Calu3 (cell line): ENCODE measurements around the gene HOXD9. TPM values are rescaled to one million over a fixed set of nuclear protein-coding genes. Genes with fewer than 3 reads are reported as not detected.

Source experiments
- BruUV-seq: library from RNA; stranded (reverse); fragments of 400-500 nt; replicated peaks from 2 replicates; lab custom pipeline; 2021; lab: Mats Ljungman, UMichigan
- CTCF ChIA-PET: fragments of 300-600 bp; sonication (Branson Sonifier 250); formaldehyde crosslinking; loops from one replicate; lab custom pipeline; 2022; ENCODE audit warnings: antibody characterized with exemption; lab: Charles Lee
- DNase-seq: peaks from one replicate; pipeline ENCODE4 v3.0.0; 2022
- H3K27ac Mint-ChIP-seq: one replicate; pipeline ENCODE4 v1.8.0; 2022; ENCODE audit warnings: mixed read lengths; ENCODE audit not compliant: unreplicated experiment
- H3K27me3 Mint-ChIP-seq: one replicate; pipeline ENCODE4 v1.8.0; 2022; ENCODE audit warnings: mixed read lengths; ENCODE audit not compliant: unreplicated experiment
- H3K36me3 Mint-ChIP-seq: one replicate; pipeline ENCODE4 v1.8.0; 2022; ENCODE audit warnings: mild to moderate bottlenecking, moderate library complexity, mixed read lengths; ENCODE audit not compliant: insufficient read depth, unreplicated experiment
- H3K4me1 Mint-ChIP-seq: one replicate; pipeline ENCODE4 v1.8.0; 2022; ENCODE audit warnings: mild to moderate bottlenecking, low read depth, mixed read lengths; ENCODE audit not compliant: unreplicated experiment
- H3K4me3 Mint-ChIP-seq: one replicate; pipeline ENCODE4 v1.8.0; 2022; ENCODE audit warnings: mild to moderate bottlenecking, low read depth, moderate library complexity, mixed read lengths; ENCODE audit not compliant: unreplicated experiment
- H3K9me3 Mint-ChIP-seq: one replicate; pipeline ENCODE4 v1.8.0; 2022; ENCODE audit warnings: low read depth, mixed read lengths; ENCODE audit not compliant: unreplicated experiment
- intact Hi-C: fragments of 100-400 bp; cut with micrococcal nuclease; formaldehyde crosslinking; loops from one replicate; pipeline ENCODE4 v1.10.0; 2022; ENCODE audit not compliant: unreplicated experiment
- total RNA-seq: library from RNA; stranded (reverse); gene quantifications from 2 replicates; pipeline ENCODE4 v1.2.3, GENCODE V29; 2022
- TF ChIP-seq, protein P1 (sequence below): fragments of 200-600 bp; IDR thresholded peaks from one replicate; pipeline ENCODE4 v1.8.0; 2022; ENCODE audit warnings: antibody characterized with exemption; ENCODE audit not compliant: unreplicated experiment

HOXD9 gene
- total RNA-seq, 1 experiment from 2014 or later, result not detected

- TF ChIP-seq, protein P1, sequence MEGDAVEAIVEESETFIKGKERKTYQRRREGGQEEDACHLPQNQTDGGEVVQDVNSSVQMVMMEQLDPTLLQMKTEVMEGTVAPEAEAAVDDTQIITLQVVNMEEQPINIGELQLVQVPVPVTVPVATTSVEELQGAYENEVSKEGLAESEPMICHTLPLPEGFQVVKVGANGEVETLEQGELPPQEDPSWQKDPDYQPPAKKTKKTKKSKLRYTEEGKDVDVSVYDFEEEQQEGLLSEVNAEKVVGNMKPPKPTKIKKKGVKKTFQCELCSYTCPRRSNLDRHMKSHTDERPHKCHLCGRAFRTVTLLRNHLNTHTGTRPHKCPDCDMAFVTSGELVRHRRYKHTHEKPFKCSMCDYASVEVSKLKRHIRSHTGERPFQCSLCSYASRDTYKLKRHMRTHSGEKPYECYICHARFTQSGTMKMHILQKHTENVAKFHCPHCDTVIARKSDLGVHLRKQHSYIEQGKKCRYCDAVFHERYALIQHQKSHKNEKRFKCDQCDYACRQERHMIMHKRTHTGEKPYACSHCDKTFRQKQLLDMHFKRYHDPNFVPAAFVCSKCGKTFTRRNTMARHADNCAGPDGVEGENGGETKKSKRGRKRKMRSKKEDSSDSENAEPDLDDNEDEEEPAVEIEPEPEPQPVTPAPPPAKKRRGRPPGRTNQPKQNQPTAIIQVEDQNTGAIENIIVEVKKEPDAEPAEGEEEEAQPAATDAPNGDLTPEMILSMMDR, result no peak
- peaks cover 18% of the 10 kb centered on the region for H3K36me3 Mint-ChIP-seq
- BruUV-seq, result no TSS peak
- peak overlapping the region; percentile 85 for H3K4me3 Mint-ChIP-seq
- no peak for DNase-seq
- H3K27ac Mint-ChIP-seq, result peak overlapping the region; percentile 80
- CTCF ChIA-PET, result interaction anchor here (0.7 to 3.0 kb wide), 8 partner anchors 29 to 1349 kb away, joined by 3 to 24 read pairs (median 4); partner anchors contain the start of gene LNPK
- peaks cover 9% of the 10 kb centered on the region for H3K4me1 Mint-ChIP-seq
- intact Hi-C loops, result loop anchor here (1.0 to 5.0 kb wide), 7 partner anchors 96 to 896 kb away; partner anchors contain the start of gene LNPK
- peaks cover 8% of the 10 kb centered on the region for H3K27me3 Mint-ChIP-seq
- no peaks in the 10 kb centered on the region for H3K9me3 Mint-ChIP-seq
Observed at GRCh38 chr2:176097820-176098365, 24.6 kb upstream of the HOXD9 start.

GRCh38 chr2:176098366-176099158 lies 24.0 kb upstream of the HOXD9 start:
- no TSS peak for BruUV-seq
- Mint-ChIP-seq H3K9me3 (no peaks in the 10 kb centered on the region), H3K4me3 (peak overlapping the region; percentile 85), H3K4me1 (peaks cover 9% of the 10 kb centered on the region), H3K36me3 (peaks cover 18% of the 10 kb centered on the region), H3K27me3 (peaks cover 8% of the 10 kb centered on the region), H3K27ac (peak overlapping the region; percentile 80)
- TF ChIP-seq, protein P1, result no peak
- CTCF ChIA-PET, result interaction anchor here (0.7 to 3.0 kb wide), 6 partner anchors 28 to 895 kb away, joined by 3 to 24 read pairs (median 4); no protein-coding TSS in a partner anchor
- intact Hi-C loops, result loop anchor here (5.0 kb wide), 5 partner anchors 96 to 896 kb away; partner anchors contain the start of gene LNPK
- DNase-seq, result no peak

- BruUV-seq, result no TSS peak
- intact Hi-C loops, result loop anchor here (5.0 kb wide), 5 partner anchors 97 to 897 kb away; partner anchors contain the start of gene LNPK
- peaks cover 18% of the 10 kb centered on the region for H3K36me3 Mint-ChIP-seq
- H3K9me3 Mint-ChIP-seq, result no peaks in the 10 kb centered on the region
- H3K27ac Mint-ChIP-seq, result no peak overlapping the region
- no peak for DNase-seq
- TF ChIP-seq, protein P1, result no peak
- peaks cover 9% of the 10 kb centered on the region for H3K4me1 Mint-ChIP-seq
- CTCF ChIA-PET, result no interaction called here
- no peak overlapping the region for H3K4me3 Mint-ChIP-seq
- peaks cover 2% of the 10 kb centered on the region for H3K27me3 Mint-ChIP-seq
Observed at GRCh38 chr2:176099159-176099727, 23.3 kb upstream of the HOXD9 start.

GRCh38 chr2:176099728-176100546 lies 22.6 kb upstream of the HOXD9 start, which contains the start of gene HOXD12:
Gene HOXD12, plus strand, starts transcription at chr2:176099795. Its CDS starts 7 bp downstream, at chr2:176099802.
- TF ChIP-seq, protein P1, result no peak
- no TSS peak for BruUV-seq
- Mint-ChIP-seq H3K27ac (no peak within 1 kb of the TSS), H3K36me3 (peaks cover 18% of the 10 kb centered on the region), H3K4me1 (peaks cover 9% of the 10 kb centered on the region), H3K9me3 (no peaks in the 10 kb centered on the region), H3K27me3 (peaks cover 6% of the 10 kb centered on the region), H3K4me3 (peak within 1 kb of the TSS; percentile 85)
- intact Hi-C loops, result loop anchor here (5.0 kb wide), 5 partner anchors 98 to 898 kb away; partner anchors contain the start of gene LNPK
- DNase-seq, result no peak
- CTCF ChIA-PET, result no interaction called here
